HCT116 (cell line): ENCODE results near the gene RACK1. TPM values are rescaled to one million over a fixed set of nuclear protein-coding genes. Genes with fewer than 3 reads are reported as not detected.

ENCODE experiments used
- ATAC-seq: fragments of 200-7000 bp; cut with Tn5 transposase; 2 replicates; pipeline ENCODE4 v1.9.1; 2020; ENCODE audit warnings: mild to moderate bottlenecking, moderate library complexity
- BruUV-seq: library from RNA; stranded (reverse); fragments of 400-500 nt; replicated peaks from 2 replicates; lab custom pipeline; 2021; lab: Mats Ljungman, UMichigan
- CTCF ChIA-PET: fragments of 300-600 bp; sonication (Branson Sonifier 250); formaldehyde crosslinking; loops from one replicate; lab custom pipeline; 2021; ENCODE audit warnings: antibody characterized with exemption; lab: Charles Lee
- POLR2A ChIA-PET: fragments of 300-600, 350-600 bp; sonication (Branson Sonifier 250); formaldehyde crosslinking; loops from one replicate; lab custom pipeline; 2021; ENCODE audit warnings: antibody characterized with exemption; lab: Charles Lee
- RAD21 ChIA-PET, 2 experiments: fragments of 300-600 bp; sonication (Branson Sonifier 250); formaldehyde crosslinking; loops; one replicate each; lab custom pipeline; 2023; ENCODE audit warnings: low total read pairs in 2 of 2; ENCODE audit not compliant: uncharacterized antibody in 2 of 2, unreplicated experiment in 2 of 2, low non-redundant PET in 1 of 2; lab: Charles Lee
- DNase-seq: peaks from one replicate; pipeline ENCODE4 v3.0.0-alpha.2; 2010; ENCODE audit warnings: low read depth, low spot score
- H2AFZ ChIP-seq: fragments of 200-600 bp; shearing (Covaris generic), sonication (generic); 2 replicates; pipeline ENCODE4 v1.6.1; 2017; ENCODE audit warnings: low read depth, mixed run types, mixed read lengths, antibody characterized with exemption, low read length; ENCODE audit not compliant: poor library complexity, severe bottlenecking
- H3K27ac ChIP-seq: 2 replicates; pipeline ENCODE4 v1.5.1; 2012; ENCODE audit warnings: low read depth, low read length
- H3K27me3 ChIP-seq: fragments of 200-600 bp; sonication (generic); 2 replicates; pipeline ENCODE4 v1.6.1; 2016; ENCODE audit warnings: mixed run types, low read length, mixed read lengths; ENCODE audit not compliant: insufficient read depth
- H3K36me3 ChIP-seq, 2 experiments: fragments of 200-500 bp in 1 of 2; fragments of 200-600 bp in 1 of 2; sonication (Bioruptor generic) in 1 of 2; sonication (generic) in 1 of 2; 2 replicates each; pipeline versions ENCODE4 v1.5.1 to v1.6.1; 2014 to 2016; ENCODE audit warnings: low read length in 2 of 2, inconsistent platforms in 1 of 2, mixed read lengths in 1 of 2, mixed run types in 1 of 2; ENCODE audit not compliant: insufficient read depth in 2 of 2, control insufficient read depth in 1 of 2
- H3K4me1 ChIP-seq, 2 experiments: fragments of 200-600 bp in 1 of 2; sonication (generic) in 1 of 2; 2 replicates each; pipeline versions ENCODE4 v1.5.1 to v1.6.1; 2012 to 2017; ENCODE audit warnings: low read length in 2 of 2, inconsistent platforms in 1 of 2, mild to moderate bottlenecking in 1 of 2, mixed read lengths in 1 of 2, mixed run types in 1 of 2, moderate library complexity in 1 of 2; ENCODE audit not compliant: insufficient read depth in 2 of 2, control insufficient read depth in 1 of 2
- H3K4me2 ChIP-seq: fragments of 200-600 bp; sonication (generic); 2 replicates; pipeline ENCODE4 v1.6.1; 2017; ENCODE audit warnings: mixed run types, low read length, mixed read lengths
- H3K4me3 ChIP-seq, 2 experiments: fragments of 200-600 bp in 1 of 2; sonication (generic) in 1 of 2; replicated peaks in 1 of 2; 2 replicates each; pipeline ENCODE4 v1.5.1; 2011 to 2016; ENCODE audit warnings: low read length in 2 of 2, control low read depth in 1 of 2, low read depth in 1 of 2, mild to moderate bottlenecking in 1 of 2, mixed read lengths in 1 of 2, mixed run types in 1 of 2
- H3K79me2 ChIP-seq: fragments of 200-600 bp; sonication (generic); 2 replicates; pipeline ENCODE4 v1.6.1; 2017; ENCODE audit warnings: mild to moderate bottlenecking, mixed run types, low read length, moderate library complexity, mixed read lengths; ENCODE audit not compliant: insufficient read depth
- H3K9ac ChIP-seq: fragments of 200-600 bp; sonication (generic); 2 replicates; pipeline ENCODE4 v1.6.1; 2016; ENCODE audit warnings: low read length, mixed read lengths
- H3K9me2 ChIP-seq: fragments of 200-600 bp; sonication (generic), shearing (Covaris generic); 2 replicates; pipeline ENCODE4 v1.6.1; 2017; ENCODE audit warnings: mixed run types, mild to moderate bottlenecking, moderate library complexity; ENCODE audit not compliant: insufficient read depth
- H3K9me3 ChIP-seq, 2 experiments: fragments of 200-500 bp in 1 of 2; fragments of 200-600 bp in 1 of 2; sonication (Bioruptor generic) in 1 of 2; sonication (generic) in 1 of 2; 2 replicates each; pipeline ENCODE4 v1.6.1; 2014 to 2017; ENCODE audit warnings: low read length in 2 of 2, mixed read lengths in 2 of 2, inconsistent platforms in 1 of 2, low read depth in 1 of 2, mild to moderate bottlenecking in 1 of 2, mixed run types in 1 of 2, moderate library complexity in 1 of 2; ENCODE audit not compliant: control insufficient read depth in 1 of 2, insufficient read depth in 1 of 2
- H4K20me1 ChIP-seq: fragments of 200-600 bp; sonication (generic), shearing (Covaris generic); 2 replicates; pipeline ENCODE4 v1.6.1; 2017; ENCODE audit warnings: mixed run types, mild to moderate bottlenecking, moderate library complexity; ENCODE audit not compliant: insufficient read depth
- CBX3 ChIP-seq: IDR thresholded peaks from 2 replicates; pipeline ENCODE4 v1.6.1; 2012; ENCODE audit warnings: low read depth
- CTCF ChIP-seq, 3 experiments: fragments of 200-600 bp in 1 of 3; sonication (generic) in 1 of 3; IDR thresholded peaks in 2 of 3; conservative IDR thresholded peaks in 1 of 3; 2 replicates each; pipeline ENCODE4 v1.5.1; 2012 to 2017; ENCODE audit warnings: low read depth in 2 of 3, low read length in 2 of 3, antibody characterized with exemption in 1 of 3, borderline replicate concordance in 1 of 3, control low read depth in 1 of 3, mild to moderate bottlenecking in 1 of 3, mixed read lengths in 1 of 3, mixed run types in 1 of 3, moderate library complexity in 1 of 3; ENCODE audit not compliant: insufficient read depth in 1 of 3
- ELF1 ChIP-seq: IDR thresholded peaks from 2 replicates; pipeline ENCODE4 v1.6.1; 2012; ENCODE audit warnings: low read depth, borderline replicate concordance
- EZH2 ChIP-seq: fragments of 200-600 bp; sonication (generic); IDR thresholded peaks from 2 replicates; pipeline ENCODE4 v1.6.1; 2017; ENCODE audit warnings: antibody characterized with exemption, mixed run types
- EZH2phosphoT487 ChIP-seq: fragments of 200-600 bp; IDR thresholded peaks from 2 replicates; pipeline ENCODE4 v1.6.1; 2018; ENCODE audit warnings: antibody characterized with exemption, borderline replicate concordance
- FOSL1 ChIP-seq: IDR thresholded peaks from 2 replicates; pipeline ENCODE4 v1.6.1; 2012; ENCODE audit warnings: low read depth
- JUND ChIP-seq: IDR thresholded peaks from 2 replicates; pipeline ENCODE4 v1.6.1; 2012
- POLR2A ChIP-seq: IDR thresholded peaks from 2 replicates; pipeline ENCODE4 v1.7.0; 2011; ENCODE audit warnings: borderline replicate concordance; ENCODE audit not compliant: insufficient read depth, insufficient read length; ENCODE audit errors: extremely low read depth
- POLR2AphosphoS5 ChIP-seq: IDR thresholded peaks from 2 replicates; pipeline ENCODE4 v1.6.1; 2011; ENCODE audit warnings: mild to moderate bottlenecking, low read depth, low read length, moderate library complexity
- RAD21 ChIP-seq: IDR thresholded peaks from 2 replicates; pipeline ENCODE4 v1.6.1; 2012; ENCODE audit warnings: low read depth, mild to moderate bottlenecking
- REST ChIP-seq: IDR thresholded peaks from 2 replicates; pipeline ENCODE4 v1.6.1; 2012; ENCODE audit warnings: low read depth
- SP1 ChIP-seq: IDR thresholded peaks from 2 replicates; pipeline ENCODE4 v1.6.1; 2012; ENCODE audit warnings: low read depth
- YY1 ChIP-seq: IDR thresholded peaks from 2 replicates; pipeline ENCODE4 v1.6.1; 2011; ENCODE audit warnings: low read length, low read depth, moderate library complexity, mild to moderate bottlenecking; ENCODE audit not compliant: insufficient replicate concordance; ENCODE audit errors: extremely low read depth
- ZBTB33 ChIP-seq: IDR thresholded peaks from 2 replicates; pipeline ENCODE4 v1.6.1; 2011; ENCODE audit warnings: mild to moderate bottlenecking, low read length, moderate library complexity; ENCODE audit not compliant: insufficient replicate concordance; ENCODE audit errors: extremely low read depth
- ZFX ChIP-seq: fragments of 450-650 bp; IDR thresholded peaks from 2 replicates; pipeline ENCODE4 v1.6.1; 2017
- ZNF274 ChIP-seq: fragments of 200-500 bp; sonication (Bioruptor generic); IDR thresholded peaks from 2 replicates; pipeline ENCODE4 v1.6.1; 2014; ENCODE audit warnings: mild to moderate bottlenecking, low read depth, low read length, inconsistent platforms
- intact Hi-C: fragments of 100-400 bp; cut with micrococcal nuclease; formaldehyde crosslinking; loops from 2 replicates; pipeline ENCODE4 v1.10.0; 2022
- total RNA-seq: library from RNA; stranded (reverse); gene quantifications from one replicate; pipeline ENCODE4 v1.2.1, GENCODE V29; 2021; ENCODE audit not compliant: unreplicated experiment

Gene RACK1
- total RNA-seq, 1 experiment from 2014 or later: 2,432 TPM

- H4K20me1 ChIP-seq: peaks cover 51% of the 10 kb centered on the region; the same call in 1 of the 2 replicates
- POLR2A ChIA-PET: interaction anchor here (0.9 kb wide), 1 partner anchor 49 kb away, joined by 3 read pairs; no protein-coding TSS in a partner anchor
- H3K27me3 ChIP-seq: no peaks in the 10 kb centered on the region
- H3K9me2 ChIP-seq: no peaks in the 10 kb centered on the region
- H3K9me3 ChIP-seq: no peaks in the 10 kb centered on the region
- no peak overlapping the region for H3K9ac ChIP-seq
- H3K4me3 ChIP-seq: no peak overlapping the region
- BruUV-seq: no TSS peak
- H3K79me2 ChIP-seq: peaks cover 55% of the 10 kb centered on the region
- no peak for ATAC-seq
- H3K27ac ChIP-seq: no peak overlapping the region
- H3K4me1 ChIP-seq: peaks cover 5 to 12% of the 10 kb centered on the region in 2 experiments
- H3K36me3 ChIP-seq: peaks cover 52 to 71% of the 10 kb centered on the region in 2 experiments
- no peak overlapping the region for H3K4me2 ChIP-seq
- no peak for DNase-seq
- no peak overlapping the region for H2AFZ ChIP-seq
- intact Hi-C loops: no loop called here
- RAD21 ChIA-PET: no interaction called here
- CTCF ChIA-PET: no interaction called here
- TF ChIP-seq ZBTB33 (no peak), ZNF274 (no peak), JUND (no peak), POLR2A (no peak), YY1 (no peak), SP1 (no peak), RAD21 (no peak), CBX3 (no peak), REST (no peak), POLR2AphosphoS5 (no peak; the same call in none of the 2 replicates), EZH2 (no peak), FOSL1 (no peak), ZFX (no peak), EZH2phosphoT487 (no peak), CTCF (IDR thresholded peaks at IDR 0.05 in 2 of 3, conservative IDR thresholded peaks at IDR 0.05 in 1 of 3; ENCODE audit: borderline replicate concordance in 1 of 3, insufficient read depth in 1 of 3, low read depth in 2 of 3, low read length in 2 of 3) (no peak), ELF1 (no peak)
These were observed 6.6 kb downstream of the RACK1 start for GRCh38 chr5:181236954-181237641.
